Endothelial cell of umbilical vein (primary cell): ENCODE data around the gene FBXO34. TPM values are rescaled to one million over a fixed set of nuclear protein-coding genes. Genes with fewer than 3 reads are reported as not detected.

Experiments
- BruUV-seq: library from RNA; stranded (reverse); fragments of 400-500 nt; replicated peaks from 2 replicates; lab custom pipeline; 2021; lab: Mats Ljungman, UMichigan
- CTCF ChIA-PET: fragments of 300-600, 350-600 bp; sonication (Branson Sonifier 250); formaldehyde crosslinking; loops from one replicate; lab custom pipeline; 2021; ENCODE audit warnings: antibody characterized with exemption, inconsistent platforms; lab: Charles Lee
- POLR2A ChIA-PET: fragments of 300-600, 350-600 bp; sonication (Branson Sonifier 250); formaldehyde crosslinking; loops from one replicate; lab custom pipeline; 2021; ENCODE audit warnings: antibody characterized with exemption, inconsistent platforms; lab: Charles Lee
- DNase-seq: peaks from one replicate; pipeline ENCODE4 v3.0.0-alpha.2; 2011; ENCODE audit warnings: low read depth, low spot score
- FAIRE-seq: peaks from 2 replicates; lab custom pipeline; 2011; peaks lifted over from hg19 to GRCh38; lab: Jason Lieb, UNC
- H2AFZ ChIP-seq: 2 replicates; pipeline ENCODE4 v1.6.0; 2012; ENCODE audit warnings: low read depth, low read length, control low read depth, inconsistent platforms
- H3K27ac ChIP-seq: 2 replicates; pipeline ENCODE4 v1.5.1; 2011; ENCODE audit warnings: low read depth, mild to moderate bottlenecking, control low read depth, low read length, moderate library complexity; ENCODE audit not compliant: insufficient read depth
- H3K27me3 ChIP-seq, 2 experiments: 2 replicates each; pipeline versions ENCODE4 v1.6.0 to v1.6.1; 2011; ENCODE audit warnings: low read length in 2 of 2, mixed read lengths in 1 of 2; ENCODE audit not compliant: control insufficient read depth in 2 of 2, insufficient read depth in 2 of 2
- H3K36me3 ChIP-seq, 2 experiments: 2 replicates in 1 of 2; 3 replicates in 1 of 2; pipeline ENCODE4 v1.5.1; 2011; ENCODE audit warnings: low read length in 2 of 2, mild to moderate bottlenecking in 1 of 2, moderate library complexity in 1 of 2; ENCODE audit not compliant: control insufficient read depth in 2 of 2, insufficient read depth in 2 of 2; ENCODE audit errors: extremely low read depth in 1 of 2
- H3K4me1 ChIP-seq: 3 replicates; pipeline ENCODE4 v1.5.1; 2011; ENCODE audit warnings: mild to moderate bottlenecking, low read length; ENCODE audit not compliant: control insufficient read depth, insufficient read depth; ENCODE audit errors: extremely low read depth
- H3K4me2 ChIP-seq: 2 replicates; pipeline ENCODE4 v1.6.1; 2011; ENCODE audit warnings: low read length, control low read depth, mixed read lengths; ENCODE audit not compliant: insufficient read depth
- H3K4me3 ChIP-seq, 3 experiments: fragments of 200-600 bp in 1 of 3; sonication (generic), shearing (Covaris generic) in 1 of 3; replicated peaks in 1 of 3; 2 replicates each; pipeline ENCODE4 v1.5.1; 2011 to 2016; ENCODE audit warnings: control low read depth in 3 of 3, low read length in 3 of 3, mild to moderate bottlenecking in 2 of 3, inconsistent platforms in 1 of 3, low read depth in 1 of 3, moderate library complexity in 1 of 3; ENCODE audit not compliant: insufficient read depth in 1 of 3
- H3K79me2 ChIP-seq: 2 replicates; pipeline ENCODE4 v1.6.0; 2012; ENCODE audit warnings: low read length, inconsistent platforms; ENCODE audit not compliant: control insufficient read depth, insufficient read depth
- H3K9ac ChIP-seq: replicated peaks from 2 replicates; pipeline ENCODE3; 2011; ENCODE audit warnings: low read length, control low read depth; ENCODE audit not compliant: insufficient read depth; ENCODE audit errors: extremely low read depth
- H3K9me1 ChIP-seq: replicated peaks from 3 replicates; pipeline ENCODE4 v1.6.0; 2011; ENCODE audit warnings: mild to moderate bottlenecking, low read length; ENCODE audit not compliant: control insufficient read depth, insufficient read depth; ENCODE audit errors: extremely low read depth
- H3K9me3 ChIP-seq: replicated peaks from 2 replicates; pipeline ENCODE4 v1.5.1; 2012; ENCODE audit warnings: low read length, inconsistent platforms; ENCODE audit not compliant: control insufficient read depth, insufficient read depth
- H4K20me1 ChIP-seq: replicated peaks from 2 replicates; pipeline ENCODE3; 2011; ENCODE audit warnings: mild to moderate bottlenecking, low read length; ENCODE audit not compliant: control insufficient read depth, insufficient read depth; ENCODE audit errors: extremely low read depth
- CTCF ChIP-seq, 2 donors: IDR thresholded peaks; 1 replicate in 1 of 2; 2 replicates in 1 of 2; pipeline ENCODE4 v1.5.1; 2011; ENCODE audit warnings: low read length in 2 of 2, mild to moderate bottlenecking in 2 of 2, moderate library complexity in 2 of 2, control low read depth in 1 of 2, inconsistent platforms in 1 of 2, low read depth in 1 of 2; ENCODE audit not compliant: insufficient read depth in 1 of 2; ENCODE audit errors: extremely low read depth in 1 of 2
- EZH2 ChIP-seq: IDR thresholded peaks from 2 replicates; pipeline ENCODE4 v1.6.1; 2012; ENCODE audit warnings: borderline replicate concordance, low read depth, mild to moderate bottlenecking, moderate library complexity, low read length, inconsistent platforms; ENCODE audit not compliant: severe bottlenecking
- FOS ChIP-seq: IDR thresholded peaks from 2 replicates; pipeline ENCODE4 v1.6.1; 2011; ENCODE audit warnings: mild to moderate bottlenecking, low read length, moderate library complexity, borderline replicate concordance; ENCODE audit not compliant: insufficient read depth
- GATA2 ChIP-seq: IDR thresholded peaks from 2 replicates; pipeline ENCODE4 v1.7.0; 2011; ENCODE audit warnings: low read depth, mild to moderate bottlenecking, moderate library complexity, mixed read lengths, low read length; ENCODE audit not compliant: insufficient read length, insufficient read depth
- JUN ChIP-seq: IDR thresholded peaks from 2 replicates; pipeline ENCODE4 v1.6.1; 2011; ENCODE audit warnings: borderline replicate concordance, low read depth; ENCODE audit not compliant: insufficient read length, insufficient read depth
- MAX ChIP-seq: IDR thresholded peaks from 2 replicates; pipeline ENCODE4 v1.6.1; 2011; ENCODE audit not compliant: insufficient read depth, insufficient read length
- MYC ChIP-seq: IDR thresholded peaks from one replicate; pipeline ENCODE4 v1.6.1; 2011; ENCODE audit warnings: mild to moderate bottlenecking, low read depth, low read length
- POLR2A ChIP-seq: IDR thresholded peaks from 2 replicates; pipeline ENCODE4 v1.6.1; 2012; ENCODE audit warnings: low read depth, mild to moderate bottlenecking, control low read depth, low read length
- POLR2AphosphoS5 ChIP-seq: IDR thresholded peaks from 2 replicates; pipeline ENCODE4 v1.6.1; 2012; ENCODE audit warnings: low read depth, mild to moderate bottlenecking, control low read depth, low read length, moderate library complexity; ENCODE audit not compliant: insufficient read depth
- dilution Hi-C: fragments of 300-500 bp; cut with MboI; formaldehyde crosslinking; loops from one replicate; pipeline ENCODE4 v1.15.0; 2019; ENCODE audit warnings: low sequenced_read_pairs; ENCODE audit not compliant: extremely low pct_ligation_motif_present
- intact Hi-C: fragments of 100-400 bp; cut with micrococcal nuclease; formaldehyde crosslinking; loops from one replicate; pipeline ENCODE4 v1.10.0; 2022
- polyA plus RNA-seq, 4 experiments: library from polyadenylated mRNA; depleted of rRNA in 3 of 4; stranded (reverse) in 3 of 4; unstranded in 1 of 4; fragments of >200 nt; gene quantifications; 2 replicates each; pipeline versions ENCODE4 v1.2.1 to v1.2.3, GENCODE V29; 2011 to 2012; ENCODE audit warnings: missing spikeins in 1 of 4
- total RNA-seq: library from RNA; stranded (reverse); gene quantifications from 2 replicates; pipeline ENCODE4 v1.2.3, GENCODE V29; 2021

FBXO34 gene
- total and polyA plus RNA-seq, 2 donors (not counting 3 experiments of a cell fraction or from before 2014, with no cell fraction given) = 8.5 to 14.2 TPM

- DNase-seq (no peak), FAIRE-seq (no peak)
- ChIA-PET CTCF (no interaction called here), POLR2A (no interaction called here)
- peaks cover 21 to 24% of the 10 kb centered on the region in 2 experiments for H3K27me3 ChIP-seq
- H3K4me3 ChIP-seq = no peak overlapping the region
- no peaks in the 10 kb centered on the region for H3K9me1 ChIP-seq
- no peaks in the 10 kb centered on the region for H3K36me3 ChIP-seq
- H3K9ac ChIP-seq = no peak overlapping the region
- H2AFZ ChIP-seq = no peak overlapping the region
- BruUV-seq = no TSS peak
- intact Hi-C loops = no loop called here
- no peak overlapping the region for H3K27ac ChIP-seq
- H4K20me1 ChIP-seq = no peaks in the 10 kb centered on the region
- H3K4me2 ChIP-seq = no peak overlapping the region
- no peaks in the 10 kb centered on the region for H3K9me3 ChIP-seq
- no peak for TF ChIP-seq POLR2AphosphoS5
- no peak for TF ChIP-seq GATA2
- no peak for TF ChIP-seq MYC
- TF ChIP-seq EZH2 = no peak
- no peak for TF ChIP-seq POLR2A
- no peak for TF ChIP-seq CTCF (IDR thresholded peaks at IDR 0.05; ENCODE audit: extremely low read depth in 1 of 2, insufficient read depth in 1 of 2, low read depth in 1 of 2, low read length in 2 of 2)
- TF ChIP-seq FOS = no peak
- TF ChIP-seq MAX = no peak
- TF ChIP-seq JUN = no peak
- no peaks in the 10 kb centered on the region for H3K79me2 ChIP-seq
- dilution Hi-C loops = no loop called here
- no peaks in the 10 kb centered on the region for H3K4me1 ChIP-seq
Observed at GRCh38 chr14:55255979-55256378, 15.2 kb upstream of the FBXO34 start.
